NCI-H2196 (cell line): Measurements from ENCODE around the gene TSPYL4.
"Not testable (repeated sequence)": the region's sequence is repeated elsewhere in the genome, so short reads cannot be mapped to it uniquely, and the experiment has no call there.

Experiments used
- DNase-seq: peaks from one replicate; lab custom pipeline; 2025; ENCODE audit not compliant: unreplicated experiment; lab: John Stamatoyannopoulos, UW

TSPYL4 gene

GRCh38 chr6:116253505-116254296 is at the start of gene TSPYL4:
TSS of gene TSPYL4 (minus strand) at chr6:116254075. CDS start at chr6:116254008, 67 bp downstream.
- DNase-seq, result peak; percentile 96

GRCh38 chr6:116301104-116301503 is 47.2 kb upstream of the TSPYL4 start:
- DNase-seq, result no peak

GRCh38 chr6:116300566-116300965 is 46.7 kb upstream of the TSPYL4 start:
- no peak for DNase-seq

- DNase-seq, result no peak
Observed at GRCh38 chr6:116298973-116299372, 45.1 kb upstream of the TSPYL4 start.

GRCh38 chr6:116298273-116298672 is 44.4 kb upstream of the TSPYL4 start:
- DNase-seq, result no peak

- no peak for DNase-seq
Observed at GRCh38 chr6:116292553-116292952, 38.7 kb upstream of the TSPYL4 start.

- DNase-seq, result no peak
Observed at GRCh38 chr6:116291701-116292396, 38.0 kb upstream of the TSPYL4 start.

GRCh38 chr6:116290799-116291198 is 36.9 kb upstream of the TSPYL4 start:
- DNase-seq, result no peak

GRCh38 chr6:116289876-116290275 is 36.0 kb upstream of the TSPYL4 start:
- no peak for DNase-seq

- DNase-seq, result peak; percentile 32
Observed at GRCh38 chr6:116287689-116288282, 33.9 kb upstream of the TSPYL4 start.

GRCh38 chr6:116286773-116287358 is 33.0 kb upstream of the TSPYL4 start:
- no peak for DNase-seq

- DNase-seq, result not testable (repeated sequence)
Observed at GRCh38 chr6:116284984-116285383, 31.1 kb upstream of the TSPYL4 start.

GRCh38 chr6:116283191-116283590 is 29.3 kb upstream of the TSPYL4 start:
- no peak for DNase-seq

GRCh38 chr6:116282698-116283097 is 28.8 kb upstream of the TSPYL4 start:
- DNase-seq, result no peak

GRCh38 chr6:116280933-116281316 is 27.1 kb upstream of the TSPYL4 start:
- DNase-seq, result no peak

GRCh38 chr6:116280161-116280932 is 26.5 kb upstream of the TSPYL4 start:
- DNase-seq, result no peak

- DNase-seq, result peak; percentile 96
Observed at GRCh38 chr6:116279232-116280160, 25.6 kb upstream of the TSPYL4 start, which contains the start of gene TSPYL1. TSS of gene TSPYL1 (minus strand) at chr6:116279930. CDS start at chr6:116279830, 100 bp downstream.

- DNase-seq, result peak; percentile 23
Observed at GRCh38 chr6:116278854-116279231, 25.0 kb upstream of the TSPYL4 start.

GRCh38 chr6:116278481-116278829 is 24.6 kb upstream of the TSPYL4 start:
- DNase-seq, result no peak

GRCh38 chr6:116277124-116277523 is 23.2 kb upstream of the TSPYL4 start:
- no peak for DNase-seq
